ENCODE measurements around the gene VSIR.

VSIR gene

GRCh38 chr10:71739358-71739900 is 33.9 kb downstream of the VSIR start:
- peaks cover 5% of the 10 kb centered on the region for H3K27me3 ChIP-seq (ENCODE audit: insufficient read depth, insufficient read length)
- H3K36me3 ChIP-seq (ENCODE audit: insufficient read depth, insufficient read length, low read length), result no peaks in the 10 kb centered on the region
- no peak overlapping the region for H3K9ac ChIP-seq (ENCODE audit: insufficient read length, low read depth)
- TF ChIP-seq YY1 (IDR thresholded peaks at IDR 0.05; ENCODE audit: insufficient read depth, insufficient read length), result no peak
- TF ChIP-seq SUZ12 (IDR thresholded peaks at IDR 0.05; ENCODE audit: extremely low read depth, insufficient read depth, insufficient read length), result no peak
- no peak for TF ChIP-seq ZNF274 (IDR thresholded peaks at IDR 0.05; ENCODE audit: low read depth, low read length)
- H3K4me1 ChIP-seq (ENCODE audit: insufficient read depth, insufficient read length), result peaks cover 6% of the 10 kb centered on the region
- no peak overlapping the region for H3K4me3 ChIP-seq (ENCODE audit: insufficient read length, low read depth)
- DNase-seq (ENCODE audit: low read depth, low spot score), result no peak
- peaks cover 13% of the 10 kb centered on the region; the same call in 1 of the 2 replicates for H3K9me3 ChIP-seq (ENCODE audit: insufficient read depth, low read length)

DNA sequence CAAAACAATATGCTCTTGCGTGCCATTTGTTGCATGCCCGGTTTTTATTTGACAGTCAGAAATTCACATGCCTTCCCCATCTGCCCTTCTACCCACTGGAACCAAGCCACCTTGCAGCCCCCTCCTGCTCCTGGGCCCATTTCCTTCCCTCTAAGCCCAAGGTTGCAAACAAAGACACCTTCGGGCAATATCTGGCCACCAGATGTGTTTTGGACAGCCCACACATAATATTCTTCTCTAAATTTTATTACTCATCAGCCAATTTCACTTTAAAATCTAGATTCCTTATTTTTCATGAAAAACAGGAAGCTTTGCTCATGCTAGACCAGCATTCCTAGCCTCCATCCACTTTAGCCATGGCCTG is 35.5 kb downstream of the VSIR start:
- Histone ChIP-seq H3K27me3 (ENCODE audit: insufficient read depth, insufficient read length) (peaks cover 9% of the 10 kb centered on the region), H3K9ac (ENCODE audit: insufficient read length, low read depth) (no peak overlapping the region), H3K4me3 (ENCODE audit: insufficient read length, low read depth) (no peak overlapping the region), H3K9me3 (ENCODE audit: insufficient read depth, low read length) (peaks cover 9% of the 10 kb centered on the region; the same call in 1 of the 2 replicates), H3K4me1 (ENCODE audit: insufficient read depth, insufficient read length) (peaks cover 6% of the 10 kb centered on the region), H3K36me3 (ENCODE audit: insufficient read depth, insufficient read length, low read length) (no peaks in the 10 kb centered on the region)
- DNase-seq (ENCODE audit: low read depth, low spot score), result no peak
- no peak for TF ChIP-seq SUZ12 (IDR thresholded peaks at IDR 0.05; ENCODE audit: extremely low read depth, insufficient read depth, insufficient read length)
- no peak for TF ChIP-seq YY1 (IDR thresholded peaks at IDR 0.05; ENCODE audit: insufficient read depth, insufficient read length)
- no peak for TF ChIP-seq ZNF274 (IDR thresholded peaks at IDR 0.05; ENCODE audit: low read depth, low read length)

- H3K9me3 ChIP-seq (ENCODE audit: insufficient read depth, low read length), result peaks cover 3% of the 10 kb centered on the region; the same call in 1 of the 2 replicates
- no peak for TF ChIP-seq YY1 (IDR thresholded peaks at IDR 0.05; ENCODE audit: insufficient read depth, insufficient read length)
- TF ChIP-seq ZNF274 (IDR thresholded peaks at IDR 0.05; ENCODE audit: low read depth, low read length), result no peak
- peaks cover 9% of the 10 kb centered on the region for H3K27me3 ChIP-seq (ENCODE audit: insufficient read depth, insufficient read length)
- no peak for DNase-seq (ENCODE audit: low read depth, low spot score)
- no peak overlapping the region for H3K9ac ChIP-seq (ENCODE audit: insufficient read length, low read depth)
- no peak overlapping the region for H3K4me3 ChIP-seq (ENCODE audit: insufficient read length, low read depth)
- H3K4me1 ChIP-seq (ENCODE audit: insufficient read depth, insufficient read length), result peaks cover 6% of the 10 kb centered on the region
- no peaks in the 10 kb centered on the region for H3K36me3 ChIP-seq (ENCODE audit: insufficient read depth, insufficient read length, low read length)
These were observed 36.1 kb downstream of the VSIR start for GRCh38 chr10:71737001-71737833.

DNA sequence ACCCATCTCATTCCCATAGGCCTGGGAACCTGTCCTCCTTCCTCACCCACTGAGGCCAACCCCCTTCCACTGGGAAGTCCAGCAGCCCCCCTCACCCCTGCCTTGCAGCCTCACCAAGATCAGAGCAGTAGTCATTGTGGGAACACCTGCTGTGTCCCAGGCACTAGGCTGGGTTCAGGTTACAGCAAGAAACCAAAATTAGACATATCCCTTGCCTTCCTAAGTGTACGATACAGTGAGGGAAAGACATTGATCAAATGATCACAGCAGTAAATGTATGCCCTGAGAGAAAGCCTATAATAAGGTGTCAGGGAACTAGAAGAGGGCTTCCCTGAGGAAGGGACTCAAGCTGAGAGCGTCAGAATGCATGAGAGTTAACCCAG is 36.8 kb downstream of the VSIR start:
- Histone ChIP-seq H3K9ac (ENCODE audit: insufficient read length, low read depth) (no peak overlapping the region), H3K27me3 (ENCODE audit: insufficient read depth, insufficient read length) (peaks cover 9% of the 10 kb centered on the region), H3K9me3 (ENCODE audit: insufficient read depth, low read length) (no peaks in the 10 kb centered on the region), H3K4me3 (ENCODE audit: insufficient read length, low read depth) (no peak overlapping the region), H3K4me1 (ENCODE audit: insufficient read depth, insufficient read length) (peaks cover 6% of the 10 kb centered on the region), H3K36me3 (ENCODE audit: insufficient read depth, insufficient read length, low read length) (no peaks in the 10 kb centered on the region)
- TF ChIP-seq ZNF274 (IDR thresholded peaks at IDR 0.05; ENCODE audit: low read depth, low read length) (no peak), SUZ12 (IDR thresholded peaks at IDR 0.05; ENCODE audit: extremely low read depth, insufficient read depth, insufficient read length) (no peak), YY1 (IDR thresholded peaks at IDR 0.05; ENCODE audit: insufficient read depth, insufficient read length) (no peak)
- DNase-seq (ENCODE audit: low read depth, low spot score), result no peak

DNA sequence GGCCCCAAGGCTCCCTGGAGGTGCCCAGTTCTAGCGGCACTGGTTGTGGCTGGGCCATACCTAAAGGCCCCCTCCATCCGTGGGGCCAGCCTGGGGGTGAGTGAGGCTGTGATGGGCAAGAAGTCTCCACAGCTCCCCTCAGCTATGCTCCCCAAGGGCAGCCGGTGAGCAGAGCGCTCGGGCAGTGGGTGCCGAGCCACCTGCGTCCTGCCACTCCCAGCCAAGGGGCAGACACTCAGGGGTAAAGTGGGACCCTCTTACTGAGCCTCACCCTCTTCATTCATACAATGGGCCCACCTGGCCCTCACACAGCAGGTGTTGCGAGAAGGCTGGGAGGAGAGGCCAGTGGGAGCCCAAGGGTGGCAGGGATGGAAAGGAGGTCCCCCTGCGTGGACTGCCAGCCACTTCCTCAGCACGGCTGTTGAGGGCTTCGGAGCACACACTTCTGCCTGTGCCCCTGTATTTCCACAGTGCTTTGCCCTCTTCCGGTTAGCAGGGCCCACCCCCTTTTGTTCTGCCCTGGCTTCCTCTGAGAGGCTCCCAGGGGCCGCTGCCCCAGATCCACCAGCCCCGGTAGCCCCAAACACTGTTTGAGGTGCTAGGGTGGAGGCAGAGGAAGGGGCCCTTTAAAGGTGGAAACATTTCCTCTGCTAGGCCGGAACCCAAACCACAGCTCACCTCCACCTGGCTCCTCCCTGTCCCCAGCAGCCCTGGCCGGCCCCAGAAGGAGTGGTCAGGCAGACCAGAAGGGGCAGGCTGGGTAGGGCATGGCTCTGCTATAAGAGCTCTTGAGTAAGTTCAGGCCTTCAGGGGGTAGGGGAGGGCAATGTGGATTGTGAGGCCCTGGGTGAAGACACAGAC is 37.4 kb downstream of the VSIR start:
- no peak for DNase-seq (ENCODE audit: low read depth, low spot score)
- no peak for TF ChIP-seq YY1 (IDR thresholded peaks at IDR 0.05; ENCODE audit: insufficient read depth, insufficient read length)
- no peak for TF ChIP-seq SUZ12 (IDR thresholded peaks at IDR 0.05; ENCODE audit: extremely low read depth, insufficient read depth, insufficient read length)
- TF ChIP-seq ZNF274 (IDR thresholded peaks at IDR 0.05; ENCODE audit: low read depth, low read length), result no peak
- Histone ChIP-seq H3K36me3 (ENCODE audit: insufficient read depth, insufficient read length, low read length) (no peaks in the 10 kb centered on the region), H3K9ac (ENCODE audit: insufficient read length, low read depth) (no peak overlapping the region), H3K4me1 (ENCODE audit: insufficient read depth, insufficient read length) (peaks cover 6% of the 10 kb centered on the region), H3K27me3 (ENCODE audit: insufficient read depth, insufficient read length) (peaks cover 9% of the 10 kb centered on the region), H3K4me3 (ENCODE audit: insufficient read length, low read depth) (no peak overlapping the region), H3K9me3 (ENCODE audit: insufficient read depth, low read length) (no peaks in the 10 kb centered on the region)

- no peak overlapping the region for H3K4me3 ChIP-seq (ENCODE audit: insufficient read length, low read depth)
- no peaks in the 10 kb centered on the region for H3K9me3 ChIP-seq (ENCODE audit: insufficient read depth, low read length)
- no peak for DNase-seq (ENCODE audit: low read depth, low spot score)
- H3K4me1 ChIP-seq (ENCODE audit: insufficient read depth, insufficient read length), result peaks cover 6% of the 10 kb centered on the region
- H3K27me3 ChIP-seq (ENCODE audit: insufficient read depth, insufficient read length), result peaks cover 9% of the 10 kb centered on the region
- TF ChIP-seq SUZ12 (IDR thresholded peaks at IDR 0.05; ENCODE audit: extremely low read depth, insufficient read depth, insufficient read length) (no peak), YY1 (IDR thresholded peaks at IDR 0.05; ENCODE audit: insufficient read depth, insufficient read length) (no peak), ZNF274 (IDR thresholded peaks at IDR 0.05; ENCODE audit: low read depth, low read length) (no peak)
- H3K36me3 ChIP-seq (ENCODE audit: insufficient read depth, insufficient read length, low read length), result no peaks in the 10 kb centered on the region
- no peak overlapping the region for H3K9ac ChIP-seq (ENCODE audit: insufficient read length, low read depth)
These were observed 38.5 kb downstream of the VSIR start for GRCh38 chr10:71734797-71735196.

DNA sequence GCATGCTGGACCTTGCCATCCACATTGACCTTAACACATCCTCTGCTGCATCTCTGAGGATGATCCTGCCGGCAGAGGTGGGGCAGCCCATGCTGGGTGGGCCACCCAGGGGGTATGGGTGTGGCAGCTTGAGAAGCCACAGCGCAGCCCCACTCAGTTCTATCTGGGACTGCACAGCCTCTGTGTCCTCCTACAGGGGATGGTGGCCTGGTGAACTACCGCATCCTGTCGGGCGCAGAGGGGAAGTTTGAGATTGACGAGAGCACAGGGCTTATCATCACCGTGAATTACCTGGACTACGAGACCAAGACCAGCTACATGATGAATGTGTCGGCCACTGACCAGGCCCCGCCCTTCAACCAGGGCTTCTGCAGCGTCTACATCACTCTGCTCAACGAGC is 41.5 kb downstream of the VSIR start:
- Histone ChIP-seq H3K36me3 (ENCODE audit: insufficient read depth, insufficient read length, low read length) (no peaks in the 10 kb centered on the region), H3K4me3 (ENCODE audit: insufficient read length, low read depth) (no peak overlapping the region), H3K4me1 (ENCODE audit: insufficient read depth, insufficient read length) (peaks cover 6% of the 10 kb centered on the region), H3K27me3 (ENCODE audit: insufficient read depth, insufficient read length) (peaks cover 4% of the 10 kb centered on the region), H3K9me3 (ENCODE audit: insufficient read depth, low read length) (no peaks in the 10 kb centered on the region), H3K9ac (ENCODE audit: insufficient read length, low read depth) (no peak overlapping the region)
- no peak for DNase-seq (ENCODE audit: low read depth, low spot score)
- TF ChIP-seq ZNF274 (IDR thresholded peaks at IDR 0.05; ENCODE audit: low read depth, low read length), result no peak
- TF ChIP-seq YY1 (IDR thresholded peaks at IDR 0.05; ENCODE audit: insufficient read depth, insufficient read length), result no peak
- no peak for TF ChIP-seq SUZ12 (IDR thresholded peaks at IDR 0.05; ENCODE audit: extremely low read depth, insufficient read depth, insufficient read length)
